A673 (cell line): ENCODE results near the gene EXD2. TPM values are rescaled to one million over a fixed set of nuclear protein-coding genes. Genes with fewer than 3 reads are reported as not detected.

ENCODE experiments used
- BruUV-seq: library from RNA; stranded (reverse); fragments of 400-500 nt; replicated peaks from 2 replicates; lab custom pipeline; 2021; lab: Mats Ljungman, UMichigan
- CTCF ChIA-PET: fragments of 300-600 bp; sonication (Branson Sonifier 250); formaldehyde crosslinking; loops from one replicate; lab custom pipeline; 2022; ENCODE audit warnings: antibody characterized with exemption; lab: Charles Lee
- POLR2A ChIA-PET: fragments of 300-600 bp; sonication (Branson Sonifier 250); formaldehyde crosslinking; loops from one replicate; lab custom pipeline; 2022; ENCODE audit warnings: antibody characterized with exemption; ENCODE audit not compliant: low non-redundant PET; lab: Charles Lee
- DNase-seq: peaks from one replicate; pipeline ENCODE4 v3.0.0-alpha.2; 2015; ENCODE audit warnings: low spot score
- H3K27ac ChIP-seq: fragments of 200-600 bp; sonication (generic); 2 replicates; pipeline ENCODE4 v1.5.1; 2016; ENCODE audit warnings: mixed run types, low read depth, mild to moderate bottlenecking, mixed read lengths, antibody characterized with exemption, low read length; ENCODE audit not compliant: poor library complexity, severe bottlenecking
- H3K27me3 ChIP-seq: fragments of 200-600 bp; sonication (generic); replicated peaks from 2 replicates; pipeline ENCODE4 v1.6.1; 2017; ENCODE audit warnings: mixed run types, low read depth, mild to moderate bottlenecking, mixed read lengths, antibody characterized with exemption, low read length; ENCODE audit not compliant: insufficient read depth, poor library complexity
- H3K36me3 ChIP-seq: fragments of 200-600 bp; sonication (generic); 2 replicates; pipeline ENCODE4 v1.6.1; 2016; ENCODE audit warnings: mixed run types, mild to moderate bottlenecking, mixed read lengths, antibody characterized with exemption, low read length; ENCODE audit not compliant: insufficient read depth, poor library complexity, severe bottlenecking
- H3K4me1 ChIP-seq: fragments of 200-600 bp; sonication (generic); 2 replicates; pipeline ENCODE4 v1.6.1; 2017; ENCODE audit warnings: mixed run types, mild to moderate bottlenecking, mixed read lengths, antibody characterized with exemption, low read length; ENCODE audit not compliant: insufficient read depth, poor library complexity, severe bottlenecking
- H3K4me3 ChIP-seq: fragments of 200-600 bp; sonication (generic); 2 replicates; pipeline ENCODE4 v1.5.1; 2016; ENCODE audit warnings: low read depth, mixed run types, mild to moderate bottlenecking, mixed read lengths, low read length; ENCODE audit not compliant: poor library complexity, severe bottlenecking
- H3K9me3 ChIP-seq: fragments of 200-600 bp; sonication (generic); 2 replicates; pipeline ENCODE4 v1.6.1; 2016; ENCODE audit warnings: mixed run types, low read depth, mild to moderate bottlenecking, mixed read lengths, antibody characterized with exemption, low read length; ENCODE audit not compliant: poor library complexity, severe bottlenecking
- EZH2 ChIP-seq: fragments of 200-600 bp; sonication (generic); IDR thresholded peaks from 2 replicates; pipeline ENCODE4 v1.6.1; 2017; ENCODE audit warnings: borderline replicate concordance, low read depth, mild to moderate bottlenecking, mixed read lengths, antibody characterized with exemption, low read length; ENCODE audit not compliant: poor library complexity, severe bottlenecking
- intact Hi-C: fragments of 100-400 bp; cut with micrococcal nuclease; formaldehyde crosslinking; loops from one replicate; pipeline ENCODE4 v1.10.0; 2022; ENCODE audit not compliant: unreplicated experiment
- total RNA-seq: library from RNA; stranded (reverse); gene quantifications from 2 replicates; pipeline ENCODE4 v1.2.3, GENCODE V29; 2021
- TF ChIP-seq, protein P1 (sequence below): fragments of 300-800, 200-600 bp; sonication (generic); conservative IDR thresholded peaks from 2 replicates; pipeline ENCODE4 v1.5.1; 2017; ENCODE audit warnings: low read depth, mild to moderate bottlenecking, antibody characterized with exemption, low read length, moderate library complexity, mixed read lengths

EXD2 gene
- total RNA-seq, 1 experiment from 2014 or later, result 8.1 TPM

- TF ChIP-seq EZH2, result no peak
- TF ChIP-seq, protein P1, sequence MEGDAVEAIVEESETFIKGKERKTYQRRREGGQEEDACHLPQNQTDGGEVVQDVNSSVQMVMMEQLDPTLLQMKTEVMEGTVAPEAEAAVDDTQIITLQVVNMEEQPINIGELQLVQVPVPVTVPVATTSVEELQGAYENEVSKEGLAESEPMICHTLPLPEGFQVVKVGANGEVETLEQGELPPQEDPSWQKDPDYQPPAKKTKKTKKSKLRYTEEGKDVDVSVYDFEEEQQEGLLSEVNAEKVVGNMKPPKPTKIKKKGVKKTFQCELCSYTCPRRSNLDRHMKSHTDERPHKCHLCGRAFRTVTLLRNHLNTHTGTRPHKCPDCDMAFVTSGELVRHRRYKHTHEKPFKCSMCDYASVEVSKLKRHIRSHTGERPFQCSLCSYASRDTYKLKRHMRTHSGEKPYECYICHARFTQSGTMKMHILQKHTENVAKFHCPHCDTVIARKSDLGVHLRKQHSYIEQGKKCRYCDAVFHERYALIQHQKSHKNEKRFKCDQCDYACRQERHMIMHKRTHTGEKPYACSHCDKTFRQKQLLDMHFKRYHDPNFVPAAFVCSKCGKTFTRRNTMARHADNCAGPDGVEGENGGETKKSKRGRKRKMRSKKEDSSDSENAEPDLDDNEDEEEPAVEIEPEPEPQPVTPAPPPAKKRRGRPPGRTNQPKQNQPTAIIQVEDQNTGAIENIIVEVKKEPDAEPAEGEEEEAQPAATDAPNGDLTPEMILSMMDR, result no peak
- no TSS peak for BruUV-seq
- no peak overlapping the region for H3K4me3 ChIP-seq
- H3K27ac ChIP-seq, result no peak overlapping the region
- ChIA-PET POLR2A (no interaction called here), CTCF (no interaction called here)
- no peaks in the 10 kb centered on the region for H3K9me3 ChIP-seq
- H3K27me3 ChIP-seq, result peaks cover 46% of the 10 kb centered on the region
- H3K4me1 ChIP-seq, result peaks cover 14% of the 10 kb centered on the region
- no peaks in the 10 kb centered on the region for H3K36me3 ChIP-seq
- intact Hi-C loops, result no loop called here
- DNase-seq, result peak; percentile 84
Measured at GRCh38 chr14:69263364-69263763, 72.1 kb downstream of the EXD2 start.

GRCh38 chr14:69263771-69264170 is 72.5 kb downstream of the EXD2 start:
- Histone ChIP-seq H3K9me3 (no peaks in the 10 kb centered on the region), H3K27me3 (peaks cover 42% of the 10 kb centered on the region), H3K4me1 (peaks cover 14% of the 10 kb centered on the region), H3K36me3 (no peaks in the 10 kb centered on the region), H3K4me3 (no peak overlapping the region), H3K27ac (no peak overlapping the region)
- ChIA-PET POLR2A (no interaction called here), CTCF (no interaction called here)
- TF ChIP-seq, protein P1, result no peak
- TF ChIP-seq EZH2, result no peak
- intact Hi-C loops, result no loop called here
- BruUV-seq, result no TSS peak
- no peak for DNase-seq

- H3K4me1 ChIP-seq, result no peaks in the 10 kb centered on the region
- H3K36me3 ChIP-seq, result no peaks in the 10 kb centered on the region
- no peaks in the 10 kb centered on the region for H3K9me3 ChIP-seq
- no peak overlapping the region for H3K27ac ChIP-seq
- BruUV-seq, result no TSS peak
- intact Hi-C loops, result no loop called here
- no peak for TF ChIP-seq EZH2
- TF ChIP-seq, protein P1, result no peak
- ChIA-PET CTCF (no interaction called here), POLR2A (no interaction called here)
- no peak for DNase-seq
- H3K4me3 ChIP-seq, result no peak overlapping the region
- peaks cover 14% of the 10 kb centered on the region for H3K27me3 ChIP-seq
Measured at GRCh38 chr14:69266572-69267345, 75.5 kb downstream of the EXD2 start.
